Upper lobe of right lung (tissue), 1 donor: ENCODE results near the gene ZFYVE16. TPM values are rescaled to one million over a fixed set of nuclear protein-coding genes. Genes with fewer than 3 reads are reported as not detected.

Experiments
- ATAC-seq: fragments of 200-7000 bp; cut with Tn5 transposase; one replicate; pipeline ENCODE4 v1.9.1; 2020; ENCODE audit warnings: mild to moderate bottlenecking, moderate library complexity
- DNase-seq: peaks from one replicate; pipeline ENCODE4 v3.0.0-alpha.2; 2020
- H3K27ac ChIP-seq: fragments of 200-600 bp; one replicate; pipeline ENCODE4 v1.8.0; 2022
- H3K27me3 ChIP-seq: fragments of 200-600 bp; one replicate; pipeline ENCODE4 v1.8.0; 2022; ENCODE audit warnings: mild to moderate bottlenecking
- H3K36me3 ChIP-seq: fragments of 200-600 bp; one replicate; pipeline ENCODE4 v1.8.0; 2022
- H3K4me1 ChIP-seq: fragments of 200-600 bp; one replicate; pipeline ENCODE4 v1.8.0; 2022
- H3K4me3 ChIP-seq: fragments of 200-600 bp; one replicate; pipeline ENCODE4 v1.8.0; 2022; ENCODE audit warnings: mild to moderate bottlenecking
- H3K9me3 ChIP-seq: fragments of 200-600 bp; one replicate; pipeline ENCODE4 v1.8.0; 2022
- intact Hi-C: fragments of 100-400 bp; cut with DNase I; formaldehyde crosslinking; loops from one replicate; pipeline ENCODE4 v1.11.0; 2022
- long read RNA-seq: library from polyadenylated mRNA; unstranded; transcript quantifications from one replicate; pipeline ENCODE4 v2.0.0, GENCODE V29; 2021
- total RNA-seq: library from RNA; stranded (reverse); fragmentation: NEBNext Ultra II Directional; extraction: Animal tissue kit (Norgen Biotek cat#: 25700); gene quantifications from one replicate; pipeline ENCODE4 v1.2.1, GENCODE V29; 2021
- TF ChIP-seq, protein P1 (sequence below): fragments of 200-600 bp; IDR thresholded peaks from one replicate; pipeline ENCODE4 v1.8.0; 2022; ENCODE audit warnings: antibody characterized with exemption
- donor health status: DM: no; HTN: yes; CAD: no; lungs with severe emphysema.

Gene ZFYVE16
- 60.6 TPM for total RNA-seq
- long read RNA-seq, full-length matches to known transcripts = 16 of 36 reads
- long read RNA-seq, partial matches to known transcripts = 6 of 36 reads
- long read RNA-seq, other reads (novel, unspliced or antisense) = 14 of 36 reads

DNA sequence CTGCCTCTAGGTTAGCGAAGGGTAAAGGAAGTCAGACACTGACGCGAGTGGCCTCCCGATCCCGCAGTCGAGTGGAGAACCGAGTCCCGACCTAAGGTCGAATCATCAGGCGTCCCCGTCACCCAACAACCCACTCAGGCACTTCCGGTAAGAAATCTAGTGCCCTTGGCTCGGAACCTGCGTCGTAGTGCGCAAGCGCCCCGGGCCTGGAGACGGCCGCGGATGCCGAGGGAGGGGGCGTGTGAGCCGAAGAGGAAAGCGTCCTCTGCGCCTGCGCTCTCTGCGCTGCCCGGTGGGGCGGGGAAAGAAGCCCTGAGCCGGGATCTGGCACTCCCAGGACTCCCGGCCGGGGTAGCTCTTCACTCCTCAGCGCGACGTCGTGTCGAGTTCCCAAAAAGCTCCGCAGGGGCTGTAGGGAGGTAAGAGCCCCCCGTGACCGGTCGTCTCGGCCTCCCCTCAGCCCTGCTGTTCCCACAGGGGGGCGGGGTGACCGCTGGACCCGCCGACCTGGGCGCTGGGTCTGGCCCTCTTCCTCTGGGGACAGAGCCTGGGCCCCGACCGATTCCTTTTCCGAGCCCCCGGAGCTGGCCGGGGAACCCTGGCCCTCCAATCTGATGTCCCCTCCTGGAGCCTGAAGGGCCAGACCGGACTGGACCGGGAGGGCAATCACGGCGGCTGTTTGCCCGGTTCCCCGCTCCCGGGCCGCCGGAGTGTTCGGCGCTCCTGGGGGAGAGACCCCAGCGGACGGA, at the start of gene ZFYVE16:
ZFYVE16 (plus strand) TSS at position 330 of the 749 bp plus-strand sequence. CDS start 26,084 bp downstream, outside the sequence.
- peak; percentile 99 for DNase-seq
- peak within 1 kb of the TSS; percentile 99 for H3K27ac ChIP-seq
- peaks cover 26% of the 10 kb centered on the region for H3K4me1 ChIP-seq
- TF ChIP-seq, protein P1, sequence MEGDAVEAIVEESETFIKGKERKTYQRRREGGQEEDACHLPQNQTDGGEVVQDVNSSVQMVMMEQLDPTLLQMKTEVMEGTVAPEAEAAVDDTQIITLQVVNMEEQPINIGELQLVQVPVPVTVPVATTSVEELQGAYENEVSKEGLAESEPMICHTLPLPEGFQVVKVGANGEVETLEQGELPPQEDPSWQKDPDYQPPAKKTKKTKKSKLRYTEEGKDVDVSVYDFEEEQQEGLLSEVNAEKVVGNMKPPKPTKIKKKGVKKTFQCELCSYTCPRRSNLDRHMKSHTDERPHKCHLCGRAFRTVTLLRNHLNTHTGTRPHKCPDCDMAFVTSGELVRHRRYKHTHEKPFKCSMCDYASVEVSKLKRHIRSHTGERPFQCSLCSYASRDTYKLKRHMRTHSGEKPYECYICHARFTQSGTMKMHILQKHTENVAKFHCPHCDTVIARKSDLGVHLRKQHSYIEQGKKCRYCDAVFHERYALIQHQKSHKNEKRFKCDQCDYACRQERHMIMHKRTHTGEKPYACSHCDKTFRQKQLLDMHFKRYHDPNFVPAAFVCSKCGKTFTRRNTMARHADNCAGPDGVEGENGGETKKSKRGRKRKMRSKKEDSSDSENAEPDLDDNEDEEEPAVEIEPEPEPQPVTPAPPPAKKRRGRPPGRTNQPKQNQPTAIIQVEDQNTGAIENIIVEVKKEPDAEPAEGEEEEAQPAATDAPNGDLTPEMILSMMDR = peak; percentile 42
- peaks cover 7% of the 10 kb centered on the region for H3K36me3 ChIP-seq
- ATAC-seq = peak; percentile 98
- H3K4me3 ChIP-seq = peak within 1 kb of the TSS; percentile 93
- no peaks in the 10 kb centered on the region for H3K9me3 ChIP-seq
- intact Hi-C loops = no loop called here
- no peaks in the 10 kb centered on the region for H3K27me3 ChIP-seq

DNA sequence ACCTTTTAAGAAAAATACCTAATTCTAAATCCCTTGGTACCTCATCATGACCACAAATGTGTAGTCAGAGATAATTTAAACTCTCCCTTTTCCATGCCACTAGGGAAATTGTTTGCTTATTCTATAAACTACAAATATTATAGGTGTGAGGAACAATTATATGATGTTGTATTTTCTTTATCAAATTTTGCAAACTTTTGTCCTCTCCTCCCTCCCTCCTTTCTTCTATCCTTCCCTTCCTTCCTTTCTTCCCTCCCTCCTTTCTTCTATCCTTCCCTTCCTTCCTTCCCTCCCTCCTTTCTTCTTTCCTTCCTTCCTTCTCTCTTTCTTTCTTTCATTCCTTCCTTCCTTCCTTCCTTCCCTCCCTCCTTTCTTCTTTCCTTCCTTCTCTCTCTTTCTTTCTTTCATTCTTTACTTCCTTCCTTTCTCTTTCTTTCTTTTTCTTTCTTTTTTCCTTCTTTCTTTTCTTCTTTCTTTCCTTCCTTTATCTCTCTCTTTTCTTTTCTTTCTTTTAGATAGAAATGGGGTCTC, 46.9 kb upstream of the ZFYVE16 start:
- ATAC-seq (no peak), DNase-seq (no peak)
- Histone ChIP-seq H3K27ac (no peak overlapping the region), H3K4me3 (no peak overlapping the region), H3K27me3 (no peaks in the 10 kb centered on the region), H3K4me1 (no peaks in the 10 kb centered on the region), H3K9me3 (no peaks in the 10 kb centered on the region), H3K36me3 (no peaks in the 10 kb centered on the region)
- intact Hi-C loops = no loop called here
- TF ChIP-seq, protein P1 = no peak

DNA sequence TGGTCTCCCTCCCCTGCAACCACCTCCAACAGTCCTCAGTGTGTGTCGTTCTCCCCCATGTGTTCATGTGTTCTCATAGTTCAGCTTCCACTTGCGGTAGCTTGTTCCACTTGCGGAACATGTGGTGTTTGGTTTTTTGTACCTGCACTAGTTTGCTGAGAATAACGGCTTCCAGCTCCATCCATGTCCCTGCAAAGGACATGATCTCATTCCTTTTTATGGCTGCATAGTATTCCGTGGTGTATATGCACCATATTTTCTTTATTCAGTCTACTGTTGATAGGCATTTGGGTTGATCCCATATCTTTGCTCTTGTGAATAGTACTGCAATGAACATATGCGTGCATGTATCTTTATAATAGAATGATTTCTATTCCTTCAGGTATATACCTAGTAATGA, 43.0 kb upstream of the ZFYVE16 start:
- TF ChIP-seq, protein P1 = no peak
- no peak overlapping the region for H3K27ac ChIP-seq
- intact Hi-C loops = no loop called here
- no peak overlapping the region for H3K4me3 ChIP-seq
- no peaks in the 10 kb centered on the region for H3K36me3 ChIP-seq
- H3K27me3 ChIP-seq = no peaks in the 10 kb centered on the region
- no peaks in the 10 kb centered on the region for H3K4me1 ChIP-seq
- no peak for ATAC-seq
- no peak for DNase-seq
- H3K9me3 ChIP-seq = no peaks in the 10 kb centered on the region

DNA sequence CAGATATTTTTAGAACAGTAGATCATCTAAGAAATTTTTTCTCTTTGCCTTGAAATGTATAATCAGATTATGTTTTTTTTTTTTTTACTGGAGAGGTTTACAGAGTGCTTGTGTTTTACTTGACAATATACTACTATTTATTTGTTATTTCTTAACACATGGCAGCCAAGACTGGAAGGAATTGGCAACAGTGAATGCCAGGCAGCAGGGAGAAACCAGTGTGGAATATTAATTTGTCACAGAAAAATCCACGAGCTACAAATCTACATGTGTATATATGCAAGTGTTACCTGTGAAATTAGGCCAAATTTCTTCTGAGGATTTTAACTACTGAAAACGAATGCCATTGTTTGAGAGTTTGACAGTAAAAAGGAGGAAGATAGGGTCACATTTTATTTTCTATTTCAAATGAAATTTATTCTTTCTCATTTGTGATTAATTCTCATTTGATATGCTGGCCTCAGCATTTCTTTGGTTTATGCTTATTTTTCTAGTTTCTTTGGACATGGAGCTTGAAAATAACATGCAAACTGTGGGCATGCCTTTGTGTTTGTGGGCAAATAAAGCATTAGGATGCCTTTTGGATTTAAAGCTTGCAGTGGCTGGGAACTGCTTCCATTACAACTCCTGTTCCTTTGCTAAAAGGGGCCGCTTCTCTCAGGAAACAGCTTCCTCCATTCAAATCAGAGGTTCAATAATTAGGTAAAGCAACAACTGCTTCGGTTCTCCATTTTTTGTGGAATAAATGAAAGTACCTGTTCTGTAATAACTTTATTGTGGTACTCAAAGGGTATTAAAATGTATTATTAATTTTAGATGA, 39.0 kb upstream of the ZFYVE16 start:
- Histone ChIP-seq H3K27me3 (no peaks in the 10 kb centered on the region), H3K36me3 (no peaks in the 10 kb centered on the region), H3K4me1 (no peaks in the 10 kb centered on the region), H3K27ac (no peak overlapping the region), H3K4me3 (no peak overlapping the region), H3K9me3 (no peaks in the 10 kb centered on the region)
- no peak for ATAC-seq
- TF ChIP-seq, protein P1 = no peak
- DNase-seq = no peak
- intact Hi-C loops = no loop called here

DNA sequence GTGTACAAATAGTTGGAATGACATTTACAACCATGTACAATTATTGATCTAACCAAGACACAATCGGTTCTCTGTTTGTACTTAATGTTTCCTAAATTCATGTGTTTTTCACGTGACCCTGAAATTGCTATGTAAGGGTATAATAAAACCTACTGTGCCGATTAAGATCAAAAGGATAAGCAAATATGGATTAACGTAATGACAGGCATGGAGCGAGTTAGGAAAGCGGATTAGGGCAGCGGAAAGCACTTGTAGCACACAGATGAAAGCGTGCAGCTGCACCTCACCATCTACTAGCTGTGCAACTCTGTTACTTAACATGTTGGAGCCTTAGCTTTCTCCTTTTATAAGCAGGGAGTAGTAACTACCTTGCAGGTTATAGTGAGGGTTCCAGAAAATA, 38.3 kb upstream of the ZFYVE16 start:
- ATAC-seq (no peak), DNase-seq (no peak)
- intact Hi-C loops = no loop called here
- Histone ChIP-seq H3K4me3 (no peak overlapping the region), H3K27ac (no peak overlapping the region), H3K9me3 (no peaks in the 10 kb centered on the region), H3K4me1 (no peaks in the 10 kb centered on the region), H3K27me3 (no peaks in the 10 kb centered on the region), H3K36me3 (no peaks in the 10 kb centered on the region)
- TF ChIP-seq, protein P1 = no peak
